Activated T-cell treated with anti-CD3 and anti-CD28 coated beads, Interleukin-2, amount 50 U/mL, for 72 hours (primary cell): ENCODE results near the gene CALCA. TPM values are rescaled to one million over a fixed set of nuclear protein-coding genes. Genes with fewer than 3 reads are reported as not detected.

Experiments used
- ATAC-seq, 2 donors: fragments of 150-1000 bp; cut with Tn5 transposase; replicated peaks in 1 of 2; 2 replicates each; pipeline ENCODE4 v1.10.0; 2021; ENCODE audit warnings: moderate library complexity in 2 of 2, mild to moderate bottlenecking in 1 of 2
- DNase-seq, 2 donors: peaks; one replicate each; pipeline ENCODE4 v3.0.0; 2021 to 2022; ENCODE audit warnings: mixed read lengths in 1 of 2
- H3K27ac Mint-ChIP-seq: one replicate; pipeline ENCODE4 v1.8.0; 2022; ENCODE audit warnings: mild to moderate bottlenecking, moderate library complexity, mixed read lengths
- H3K27me3 Mint-ChIP-seq: one replicate; pipeline ENCODE4 v1.8.0; 2022; ENCODE audit warnings: low read depth, mixed read lengths
- H3K36me3 Mint-ChIP-seq, 2 donors: one replicate each; pipeline ENCODE4 v1.8.0; 2022; ENCODE audit warnings: mixed read lengths in 2 of 2, mild to moderate bottlenecking in 1 of 2; ENCODE audit not compliant: insufficient read depth in 2 of 2
- H3K4me1 Mint-ChIP-seq: one replicate; pipeline ENCODE4 v1.8.0; 2022; ENCODE audit warnings: low read depth, mixed read lengths
- H3K4me3 Mint-ChIP-seq, 2 donors: one replicate each; pipeline ENCODE4 v1.8.0; 2022; ENCODE audit warnings: mild to moderate bottlenecking in 2 of 2, mixed read lengths in 2 of 2, moderate library complexity in 2 of 2
- H3K9me3 Mint-ChIP-seq, 2 donors: one replicate each; pipeline ENCODE4 v1.8.0; 2022; ENCODE audit warnings: mixed read lengths in 2 of 2
- total RNA-seq, 2 donors: library from RNA; stranded (reverse); gene quantifications; one replicate each; pipeline ENCODE4 v1.2.3, GENCODE V29; 2022

Gene CALCA
- total RNA-seq, 2 donors from 2014 or later = not detected

GRCh38 chr11:14927146-14927545 is 45.0 kb downstream of the CALCA start:
- no peaks in the 10 kb centered on the region for H3K27me3 Mint-ChIP-seq
- peaks cover 1 to 7% of the 10 kb centered on the region in 2 donors for H3K9me3 Mint-ChIP-seq
- H3K27ac Mint-ChIP-seq = no peak overlapping the region

GRCh38 chr11:14924318-14924717 is 47.8 kb downstream of the CALCA start:
- peaks cover 1 to 4% of the 10 kb centered on the region in 2 donors for H3K9me3 Mint-ChIP-seq
- H3K4me1 Mint-ChIP-seq = no peaks in the 10 kb centered on the region
- H3K36me3 Mint-ChIP-seq = peaks cover 0 to 6% of the 10 kb centered on the region in 2 donors

More at GRCh38 chr11:14927146-14927545, 45.0 kb downstream of the CALCA start:
- ATAC-seq (no peak), DNase-seq (no peak)
- Mint-ChIP-seq H3K36me3 (peaks cover 2 to 7% of the 10 kb centered on the region in 2 donors), H3K4me1 (no peaks in the 10 kb centered on the region), H3K4me3 (no peak overlapping the region)

More at GRCh38 chr11:14924318-14924717, 47.8 kb downstream of the CALCA start:
- Mint-ChIP-seq H3K27me3 (no peaks in the 10 kb centered on the region), H3K27ac (no peak overlapping the region), H3K4me3 (no peak overlapping the region)
- DNase-seq (no peak), ATAC-seq (no peak)

Other genes with a start within 250 kb of the CALCA start
- 10 to 100 TPM; 30.2 to 30.4 TPM for gene CYP2R1, start 80.1 kb downstream of the CALCA start, total RNA-seq
- gene CALCB, start 101.2 kb upstream of the CALCA start, total RNA-seq = 10 to 100 TPM; 11.2 to 11.9 TPM
- 1 to 10 TPM in 1 of 2 donors, under 1 TPM in 1; 0.96 to 3.1 TPM for gene INSC, start 142.6 kb upstream of the CALCA start, total RNA-seq